Measurements from ENCODE around the gene PSG2.
"Not testable (repeated sequence)": the region's sequence is repeated elsewhere in the genome, so short reads cannot be mapped to it uniquely, and the experiment has no call there.

Gene PSG2

GRCh38 chr19:43061326-43061725, 21.2 kb downstream of the PSG2 start:
- not testable (repeated sequence) for H3K9me3 ChIP-seq (replicated peaks in 1 of 2; ENCODE audit: control insufficient read depth in 2 of 2, insufficient read depth in 1 of 2, low read depth in 1 of 2, low read length in 2 of 2); H3K79me1 ChIP-seq (ENCODE audit: low read depth, low read length); H3K14ac ChIP-seq (ENCODE audit: low read length); H2AK5ac ChIP-seq (ENCODE audit: low read depth, low read length); H3K4me3 ChIP-seq (ENCODE audit: low read length in 2 of 2); H3K27ac ChIP-seq (replicated peaks; ENCODE audit: low read length); H3K27me3 ChIP-seq (ENCODE audit: control insufficient read depth in 3 of 3, insufficient read depth in 3 of 3, low read depth in 1 of 3, low read length in 3 of 3); H3K9ac ChIP-seq (ENCODE audit: low read depth, low read length, poor library complexity); H2BK120ac ChIP-seq (ENCODE audit: low read depth, low read length); H2AFZ ChIP-seq (ENCODE audit: low read length); H2BK15ac ChIP-seq (ENCODE audit: low read length); H2BK12ac ChIP-seq (ENCODE audit: low read length); H2BK5ac ChIP-seq (ENCODE audit: low read length); H4K91ac ChIP-seq (ENCODE audit: low read depth, low read length, poor library complexity); H4K8ac ChIP-seq (ENCODE audit: low read depth, low read length); H3K36me3 ChIP-seq (replicated peaks in 1 of 2; ENCODE audit: control insufficient read depth in 2 of 2, insufficient read depth in 2 of 2, low read length in 2 of 2); H3K4ac ChIP-seq (ENCODE audit: low read length); DNase-seq (ENCODE audit: low spot score); H3K18ac ChIP-seq (ENCODE audit: low read length); H3K4me1 ChIP-seq (ENCODE audit: control insufficient read depth in 2 of 2, insufficient read depth in 1 of 2, low read depth in 1 of 2, low read length in 2 of 2); H3K4me2 ChIP-seq (ENCODE audit: insufficient read depth, low read length, poor library complexity, severe bottlenecking); H3K23ac ChIP-seq (ENCODE audit: low read depth, low read length, poor library complexity)
- no CpG with 5 or more reads among the region's 3 CpGs for WGBS, 2 donors (ENCODE audit: extremely low coverage in 2 of 2, insufficient read length in 2 of 2, insufficient replicate concordance in 1 of 2)

GRCh38 chr19:43060254-43060653, 22.2 kb downstream of the PSG2 start:
- not testable (repeated sequence) for H3K9me3 ChIP-seq (replicated peaks in 1 of 2; ENCODE audit: control insufficient read depth in 2 of 2, insufficient read depth in 1 of 2, low read depth in 1 of 2, low read length in 2 of 2); H4K8ac ChIP-seq (ENCODE audit: low read depth, low read length); H3K79me1 ChIP-seq (ENCODE audit: low read depth, low read length); H3K36me3 ChIP-seq (replicated peaks in 1 of 2; ENCODE audit: control insufficient read depth in 2 of 2, insufficient read depth in 2 of 2, low read length in 2 of 2); H3K4ac ChIP-seq (ENCODE audit: low read length); H2BK120ac ChIP-seq (ENCODE audit: low read depth, low read length); H3K27me3 ChIP-seq (ENCODE audit: control insufficient read depth in 3 of 3, insufficient read depth in 3 of 3, low read depth in 1 of 3, low read length in 3 of 3); H4K91ac ChIP-seq (ENCODE audit: low read depth, low read length, poor library complexity); H3K27ac ChIP-seq (replicated peaks; ENCODE audit: low read length); H2BK12ac ChIP-seq (ENCODE audit: low read length); H3K9ac ChIP-seq (ENCODE audit: low read depth, low read length, poor library complexity); H3K18ac ChIP-seq (ENCODE audit: low read length); H2AFZ ChIP-seq (ENCODE audit: low read length); H3K14ac ChIP-seq (ENCODE audit: low read length); DNase-seq (ENCODE audit: low spot score); H3K4me1 ChIP-seq (ENCODE audit: control insufficient read depth in 2 of 2, insufficient read depth in 1 of 2, low read depth in 1 of 2, low read length in 2 of 2); H3K23ac ChIP-seq (ENCODE audit: low read depth, low read length, poor library complexity); H3K4me2 ChIP-seq (ENCODE audit: insufficient read depth, low read length, poor library complexity, severe bottlenecking); H3K4me3 ChIP-seq (ENCODE audit: low read length in 2 of 2); H2BK15ac ChIP-seq (ENCODE audit: low read length); H2BK5ac ChIP-seq (ENCODE audit: low read length); H2AK5ac ChIP-seq (ENCODE audit: low read depth, low read length)
- no CpG with 5 or more reads among the region's 3 CpGs for WGBS, 2 donors (ENCODE audit: extremely low coverage in 2 of 2, insufficient read length in 2 of 2, insufficient replicate concordance in 1 of 2)

GRCh38 chr19:43059482-43059881, 23.0 kb downstream of the PSG2 start:
- not testable (repeated sequence) for H2AFZ ChIP-seq (ENCODE audit: low read length); H2AK5ac ChIP-seq (ENCODE audit: low read depth, low read length); H3K4ac ChIP-seq (ENCODE audit: low read length); H3K9me3 ChIP-seq (replicated peaks in 1 of 2; ENCODE audit: control insufficient read depth in 2 of 2, insufficient read depth in 1 of 2, low read depth in 1 of 2, low read length in 2 of 2); H3K79me1 ChIP-seq (ENCODE audit: low read depth, low read length); H3K4me3 ChIP-seq (ENCODE audit: low read length in 2 of 2); H4K91ac ChIP-seq (ENCODE audit: low read depth, low read length, poor library complexity); H3K4me2 ChIP-seq (ENCODE audit: insufficient read depth, low read length, poor library complexity, severe bottlenecking); H3K23ac ChIP-seq (ENCODE audit: low read depth, low read length, poor library complexity); H3K9ac ChIP-seq (ENCODE audit: low read depth, low read length, poor library complexity); H3K14ac ChIP-seq (ENCODE audit: low read length); H2BK12ac ChIP-seq (ENCODE audit: low read length); DNase-seq (ENCODE audit: low spot score); H3K18ac ChIP-seq (ENCODE audit: low read length); H3K27me3 ChIP-seq (ENCODE audit: control insufficient read depth in 3 of 3, insufficient read depth in 3 of 3, low read depth in 1 of 3, low read length in 3 of 3); H4K8ac ChIP-seq (ENCODE audit: low read depth, low read length); H3K27ac ChIP-seq (replicated peaks; ENCODE audit: low read length); H2BK15ac ChIP-seq (ENCODE audit: low read length); H3K36me3 ChIP-seq (replicated peaks in 1 of 2; ENCODE audit: control insufficient read depth in 2 of 2, insufficient read depth in 2 of 2, low read length in 2 of 2); H3K4me1 ChIP-seq (ENCODE audit: control insufficient read depth in 2 of 2, insufficient read depth in 1 of 2, low read depth in 1 of 2, low read length in 2 of 2); H2BK120ac ChIP-seq (ENCODE audit: low read depth, low read length); H2BK5ac ChIP-seq (ENCODE audit: low read length)
- no CpG with 5 or more reads among the region's 2 CpGs for WGBS, 2 donors (ENCODE audit: extremely low coverage in 2 of 2, insufficient read length in 2 of 2, insufficient replicate concordance in 1 of 2)

- H3K4me3 ChIP-seq (ENCODE audit: low read length in 2 of 2); H4K8ac ChIP-seq (ENCODE audit: low read depth, low read length); H2BK5ac ChIP-seq (ENCODE audit: low read length); H3K14ac ChIP-seq (ENCODE audit: low read length); DNase-seq (ENCODE audit: low spot score); H3K4me1 ChIP-seq (ENCODE audit: control insufficient read depth in 2 of 2, insufficient read depth in 1 of 2, low read depth in 1 of 2, low read length in 2 of 2); H3K36me3 ChIP-seq (replicated peaks in 1 of 2; ENCODE audit: control insufficient read depth in 2 of 2, insufficient read depth in 2 of 2, low read length in 2 of 2); H3K9ac ChIP-seq (ENCODE audit: low read depth, low read length, poor library complexity); H3K18ac ChIP-seq (ENCODE audit: low read length); H3K27ac ChIP-seq (replicated peaks; ENCODE audit: low read length); H3K4me2 ChIP-seq (ENCODE audit: insufficient read depth, low read length, poor library complexity, severe bottlenecking); H2BK120ac ChIP-seq (ENCODE audit: low read depth, low read length); H2BK15ac ChIP-seq (ENCODE audit: low read length); H2BK12ac ChIP-seq (ENCODE audit: low read length); H2AK5ac ChIP-seq (ENCODE audit: low read depth, low read length); H3K9me3 ChIP-seq (replicated peaks in 1 of 2; ENCODE audit: control insufficient read depth in 2 of 2, insufficient read depth in 1 of 2, low read depth in 1 of 2, low read length in 2 of 2); H2AFZ ChIP-seq (ENCODE audit: low read length); H4K91ac ChIP-seq (ENCODE audit: low read depth, low read length, poor library complexity); H3K4ac ChIP-seq (ENCODE audit: low read length); H3K23ac ChIP-seq (ENCODE audit: low read depth, low read length, poor library complexity); H3K27me3 ChIP-seq (ENCODE audit: control insufficient read depth in 3 of 3, insufficient read depth in 3 of 3, low read depth in 1 of 3, low read length in 3 of 3); H3K79me1 ChIP-seq (ENCODE audit: low read depth, low read length): not testable (repeated sequence)
- no CpG with 5 or more reads among the region's 2 CpGs for WGBS, 2 donors (ENCODE audit: extremely low coverage in 2 of 2, insufficient read length in 2 of 2, insufficient replicate concordance in 1 of 2)
These were observed 24.1 kb downstream of the PSG2 start for GRCh38 chr19:43058440-43058839.
